ENCODE data around the gene FCSK.
A peak's percentile ranks its signal among the peaks of the same experiment; 100 is the strongest.

DNA sequence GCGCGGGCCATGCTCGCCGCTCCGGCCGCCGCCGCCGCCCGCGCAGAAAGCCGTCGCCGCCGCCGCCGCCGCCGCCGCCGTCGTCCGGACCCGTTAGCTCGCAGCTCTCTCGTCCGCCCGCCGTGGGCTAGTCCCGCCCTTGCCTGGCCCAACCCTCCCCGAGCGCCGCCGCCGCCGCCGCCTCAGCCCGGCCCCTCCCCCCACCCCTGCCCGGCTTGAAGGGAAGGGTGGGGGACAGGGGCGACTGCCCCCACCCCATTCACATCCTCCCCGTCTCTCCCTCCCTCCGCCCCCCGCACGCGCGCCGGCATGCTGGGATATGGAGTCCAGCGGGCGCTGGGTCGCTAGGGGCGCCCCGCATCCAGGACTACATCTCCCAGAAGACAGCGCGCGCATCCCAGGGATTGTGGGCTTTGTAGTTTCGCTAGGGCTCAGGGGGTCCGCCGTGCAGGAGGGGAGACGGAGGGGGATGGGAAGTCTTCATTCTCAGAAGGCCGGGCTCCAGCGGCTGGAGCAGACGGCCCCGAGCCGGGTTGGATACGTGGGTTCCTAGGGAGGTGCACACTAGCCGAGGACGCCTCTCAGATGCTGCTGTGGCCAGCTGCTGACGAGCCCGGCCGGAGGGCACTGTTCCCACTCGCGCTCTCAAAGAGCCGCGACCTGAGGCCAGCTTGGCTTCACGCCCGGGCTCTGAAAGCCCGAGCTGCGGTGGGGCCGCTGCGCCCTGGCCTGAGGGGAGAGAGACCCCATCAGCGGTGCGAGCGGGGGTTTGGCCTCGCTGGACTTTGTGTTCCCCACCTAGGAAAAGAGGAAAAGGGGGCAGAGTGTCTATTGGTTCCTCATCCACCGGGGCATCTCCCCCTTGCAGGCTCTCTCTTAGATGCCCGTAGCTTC, 15.2 kb upstream of the FCSK start, which contains the start of gene ST3GAL2:
- TF ChIP-seq, protein P1, sequence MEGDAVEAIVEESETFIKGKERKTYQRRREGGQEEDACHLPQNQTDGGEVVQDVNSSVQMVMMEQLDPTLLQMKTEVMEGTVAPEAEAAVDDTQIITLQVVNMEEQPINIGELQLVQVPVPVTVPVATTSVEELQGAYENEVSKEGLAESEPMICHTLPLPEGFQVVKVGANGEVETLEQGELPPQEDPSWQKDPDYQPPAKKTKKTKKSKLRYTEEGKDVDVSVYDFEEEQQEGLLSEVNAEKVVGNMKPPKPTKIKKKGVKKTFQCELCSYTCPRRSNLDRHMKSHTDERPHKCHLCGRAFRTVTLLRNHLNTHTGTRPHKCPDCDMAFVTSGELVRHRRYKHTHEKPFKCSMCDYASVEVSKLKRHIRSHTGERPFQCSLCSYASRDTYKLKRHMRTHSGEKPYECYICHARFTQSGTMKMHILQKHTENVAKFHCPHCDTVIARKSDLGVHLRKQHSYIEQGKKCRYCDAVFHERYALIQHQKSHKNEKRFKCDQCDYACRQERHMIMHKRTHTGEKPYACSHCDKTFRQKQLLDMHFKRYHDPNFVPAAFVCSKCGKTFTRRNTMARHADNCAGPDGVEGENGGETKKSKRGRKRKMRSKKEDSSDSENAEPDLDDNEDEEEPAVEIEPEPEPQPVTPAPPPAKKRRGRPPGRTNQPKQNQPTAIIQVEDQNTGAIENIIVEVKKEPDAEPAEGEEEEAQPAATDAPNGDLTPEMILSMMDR (IDR thresholded peaks at IDR 0.05) = peak in 5 of 7 experiments; percentile 5 to 37 (median 22)
- peak in 1 of 3 donors; percentile 15 for TF ChIP-seq POLR2A (IDR thresholded peaks at IDR 0.05)

Measured in body of pancreas (tissue), 4 donors.